Spleen (tissue), 7 donors: ENCODE data around the gene MXD3.

ENCODE experiments used
- CTCF ChIP-seq, 11 experiments: fragments of 200-600 bp in 7 of 11; fragments of 450-650 bp in 4 of 11; sonication (generic) in 4 of 11; IDR thresholded peaks in 8 of 11; conservative IDR thresholded peaks in 3 of 11; 1 replicate in 7 of 11; 2 replicates in 4 of 11; pipeline versions ENCODE4 v1.4.0 to v1.8.0; 2016 to 2021; ENCODE audit warnings: antibody characterized with exemption in 11 of 11, inconsistent platforms in 4 of 11, mild to moderate bottlenecking in 1 of 11
- POLR2A ChIP-seq, 3 donors: fragments of 450-650 bp; IDR thresholded peaks; one replicate each; pipeline ENCODE4 v1.5.1; 2017; ENCODE audit warnings: antibody characterized with exemption in 3 of 3, mild to moderate bottlenecking in 1 of 3
- POLR2AphosphoS5 ChIP-seq, 3 donors: sonication (generic); formaldehyde crosslinking; IDR thresholded peaks; one replicate each; pipeline ENCODE4 v1.5.1; 2017; ENCODE audit warnings: antibody characterized with exemption in 3 of 3
- donor health status: DM: no; HTN: no; CAD: no; lungs with moderate emphysema.
- donor health status: DM: no; HTN: no; CAD: no.
- donor health status: DM: no; HTN: no; CAD: no.

DNA sequence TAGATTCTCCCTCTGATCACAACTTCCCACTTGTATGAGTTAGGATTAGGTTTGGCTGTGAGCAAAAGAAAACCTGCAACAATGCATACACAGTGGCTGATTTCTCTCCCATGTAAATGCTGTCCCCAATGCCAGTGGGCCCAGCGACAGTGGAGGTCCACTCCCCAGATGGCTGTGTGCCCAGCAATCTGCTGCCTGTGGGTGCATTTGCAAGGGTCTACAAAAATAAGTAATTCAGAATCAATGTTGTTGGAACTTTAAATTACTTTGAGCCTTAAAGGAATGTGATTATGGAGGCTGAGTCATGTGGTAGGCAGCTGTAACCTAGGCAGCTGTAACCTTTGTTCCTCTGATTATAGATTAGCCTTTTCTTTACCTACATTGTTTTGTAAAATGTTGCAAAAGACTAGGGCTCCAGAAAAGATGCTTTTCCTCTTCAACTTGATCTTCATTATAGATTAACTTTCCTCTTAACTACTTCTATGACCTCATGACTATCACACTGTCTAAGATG is 14.2 kb upstream of the MXD3 start:
- TF ChIP-seq POLR2AphosphoS5 (IDR thresholded peaks at IDR 0.05) (no peak), CTCF (IDR thresholded peaks at IDR 0.05 in 8 of 11, conservative IDR thresholded peaks at IDR 0.05 in 3 of 11) (no peak), POLR2A (IDR thresholded peaks at IDR 0.05) (no peak)
